ENCODE data around the gene DHCR24.

DNA sequence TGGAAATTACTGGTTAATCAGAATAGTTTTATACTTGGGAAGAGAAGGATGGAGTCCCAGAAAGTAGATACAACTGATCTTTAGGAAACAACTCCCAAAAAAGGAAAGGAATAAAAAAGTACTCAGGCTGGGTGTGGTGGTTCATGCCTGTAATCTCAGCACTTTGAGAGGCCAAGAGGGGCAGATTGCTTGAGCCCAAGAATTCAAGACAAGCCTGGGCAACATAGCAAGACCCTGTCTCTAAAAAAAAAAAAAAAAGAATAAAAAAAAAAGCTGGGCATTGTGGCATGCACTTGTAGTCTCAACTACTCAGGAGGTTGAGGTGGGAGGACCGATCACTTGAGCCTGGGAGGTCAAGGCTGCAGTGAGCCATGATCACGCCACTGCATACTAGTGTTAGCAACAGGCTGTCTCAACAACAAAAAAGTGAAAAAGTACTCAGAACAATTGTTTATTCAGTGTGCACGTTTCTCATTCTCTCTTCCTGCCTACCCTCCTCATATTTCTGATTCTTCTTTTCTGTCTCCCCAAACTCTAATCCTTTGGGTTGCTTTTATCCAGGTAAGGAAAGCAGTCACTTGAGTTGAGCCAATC is 2.2 kb upstream of the DHCR24 start:
- TF ChIP-seq, protein P1, sequence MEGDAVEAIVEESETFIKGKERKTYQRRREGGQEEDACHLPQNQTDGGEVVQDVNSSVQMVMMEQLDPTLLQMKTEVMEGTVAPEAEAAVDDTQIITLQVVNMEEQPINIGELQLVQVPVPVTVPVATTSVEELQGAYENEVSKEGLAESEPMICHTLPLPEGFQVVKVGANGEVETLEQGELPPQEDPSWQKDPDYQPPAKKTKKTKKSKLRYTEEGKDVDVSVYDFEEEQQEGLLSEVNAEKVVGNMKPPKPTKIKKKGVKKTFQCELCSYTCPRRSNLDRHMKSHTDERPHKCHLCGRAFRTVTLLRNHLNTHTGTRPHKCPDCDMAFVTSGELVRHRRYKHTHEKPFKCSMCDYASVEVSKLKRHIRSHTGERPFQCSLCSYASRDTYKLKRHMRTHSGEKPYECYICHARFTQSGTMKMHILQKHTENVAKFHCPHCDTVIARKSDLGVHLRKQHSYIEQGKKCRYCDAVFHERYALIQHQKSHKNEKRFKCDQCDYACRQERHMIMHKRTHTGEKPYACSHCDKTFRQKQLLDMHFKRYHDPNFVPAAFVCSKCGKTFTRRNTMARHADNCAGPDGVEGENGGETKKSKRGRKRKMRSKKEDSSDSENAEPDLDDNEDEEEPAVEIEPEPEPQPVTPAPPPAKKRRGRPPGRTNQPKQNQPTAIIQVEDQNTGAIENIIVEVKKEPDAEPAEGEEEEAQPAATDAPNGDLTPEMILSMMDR (conservative IDR thresholded peaks at IDR 0.05; ENCODE audit: low read length): no peak
- no peak for TF ChIP-seq EZH2phosphoT487 (IDR thresholded peaks at IDR 0.05; ENCODE audit: borderline replicate concordance)

Measured in Loucy (cell line).